ENCODE data around the gene NPB.

The NPB gene

GRCh38 chr17:81900181-81900820 is 1.7 kb upstream of the NPB start:
- no peaks in the 10 kb centered on the region for H3K27me3 ChIP-seq (ENCODE audit: insufficient read depth, poor library complexity, severe bottlenecking)
- ATAC-seq (ENCODE audit: low read depth), result no peak
- no peak for TF ChIP-seq CTCF (IDR thresholded peaks at IDR 0.05; ENCODE audit: poor library complexity, severe bottlenecking)
- peaks cover 49% of the 10 kb centered on the region for H3K36me3 ChIP-seq (ENCODE audit: low read depth)
- peaks cover 20% of the 10 kb centered on the region for H3K4me1 ChIP-seq (ENCODE audit: insufficient read depth, poor library complexity, severe bottlenecking)
- H3K27ac ChIP-seq (ENCODE audit: poor library complexity, severe bottlenecking), result no peak overlapping the region
- no peaks in the 10 kb centered on the region for H3K9me3 ChIP-seq (ENCODE audit: severe bottlenecking)
- DNase-seq (ENCODE audit: low spot score), result no peak
- H3K4me3 ChIP-seq (ENCODE audit: severe bottlenecking), result no peak overlapping the region

GRCh38 chr17:81901167-81902022 is 643 bp upstream of the NPB start:
- no peaks in the 10 kb centered on the region for H3K9me3 ChIP-seq (ENCODE audit: severe bottlenecking)
- H3K4me3 ChIP-seq (ENCODE audit: severe bottlenecking), result no peak overlapping the region
- H3K27me3 ChIP-seq (ENCODE audit: insufficient read depth, poor library complexity, severe bottlenecking), result no peaks in the 10 kb centered on the region
- DNase-seq (ENCODE audit: low spot score), result peak; percentile 63
- peaks cover 20% of the 10 kb centered on the region for H3K4me1 ChIP-seq (ENCODE audit: insufficient read depth, poor library complexity, severe bottlenecking)
- H3K27ac ChIP-seq (ENCODE audit: poor library complexity, severe bottlenecking), result no peak overlapping the region
- H3K36me3 ChIP-seq (ENCODE audit: low read depth), result peaks cover 42% of the 10 kb centered on the region
- ATAC-seq (ENCODE audit: low read depth), result peak; percentile 2; the same call in 1 of the 3 replicates
- no peak for TF ChIP-seq CTCF (IDR thresholded peaks at IDR 0.05; ENCODE audit: poor library complexity, severe bottlenecking)

GRCh38 chr17:81902653-81903414 is 796 bp downstream of the NPB start:
- DNase-seq (ENCODE audit: low spot score) (peak; percentile 68), ATAC-seq (ENCODE audit: low read depth) (no peak; the same call in 2 of the 3 replicates)
- Histone ChIP-seq H3K4me3 (ENCODE audit: severe bottlenecking) (no peak overlapping the region), H3K36me3 (ENCODE audit: low read depth) (peaks cover 44% of the 10 kb centered on the region), H3K4me1 (ENCODE audit: insufficient read depth, poor library complexity, severe bottlenecking) (peaks cover 14% of the 10 kb centered on the region), H3K27me3 (ENCODE audit: insufficient read depth, poor library complexity, severe bottlenecking) (no peaks in the 10 kb centered on the region), H3K9me3 (ENCODE audit: severe bottlenecking) (no peaks in the 10 kb centered on the region), H3K27ac (ENCODE audit: poor library complexity, severe bottlenecking) (no peak overlapping the region)
- no peak for TF ChIP-seq CTCF (IDR thresholded peaks at IDR 0.05; ENCODE audit: poor library complexity, severe bottlenecking)

- DNase-seq (ENCODE audit: low spot score) (peak; percentile 61), ATAC-seq (ENCODE audit: low read depth) (no peak)
- no peak for TF ChIP-seq CTCF (IDR thresholded peaks at IDR 0.05; ENCODE audit: poor library complexity, severe bottlenecking)
- Histone ChIP-seq H3K36me3 (ENCODE audit: low read depth) (peaks cover 45% of the 10 kb centered on the region), H3K4me1 (ENCODE audit: insufficient read depth, poor library complexity, severe bottlenecking) (peaks cover 8% of the 10 kb centered on the region), H3K4me3 (ENCODE audit: severe bottlenecking) (no peak overlapping the region), H3K27me3 (ENCODE audit: insufficient read depth, poor library complexity, severe bottlenecking) (no peaks in the 10 kb centered on the region), H3K9me3 (ENCODE audit: severe bottlenecking) (no peaks in the 10 kb centered on the region), H3K27ac (ENCODE audit: poor library complexity, severe bottlenecking) (no peak overlapping the region)
Measured at GRCh38 chr17:81903415-81903831, 1.4 kb downstream of the NPB start.

Measured in RWPE2 (cell line).